ENCODE results near the gene TANGO6. TPM values are rescaled to one million over a fixed set of nuclear protein-coding genes. Genes with fewer than 3 reads are reported as not detected.
"Not testable (repeated sequence)": the region's sequence is repeated elsewhere in the genome, so short reads cannot be mapped to it uniquely, and the experiment has no call there.

The TANGO6 gene
- polyA plus RNA-seq, 3 donors: 5.5 to 6.8 (median 5.7) TPM

DNA sequence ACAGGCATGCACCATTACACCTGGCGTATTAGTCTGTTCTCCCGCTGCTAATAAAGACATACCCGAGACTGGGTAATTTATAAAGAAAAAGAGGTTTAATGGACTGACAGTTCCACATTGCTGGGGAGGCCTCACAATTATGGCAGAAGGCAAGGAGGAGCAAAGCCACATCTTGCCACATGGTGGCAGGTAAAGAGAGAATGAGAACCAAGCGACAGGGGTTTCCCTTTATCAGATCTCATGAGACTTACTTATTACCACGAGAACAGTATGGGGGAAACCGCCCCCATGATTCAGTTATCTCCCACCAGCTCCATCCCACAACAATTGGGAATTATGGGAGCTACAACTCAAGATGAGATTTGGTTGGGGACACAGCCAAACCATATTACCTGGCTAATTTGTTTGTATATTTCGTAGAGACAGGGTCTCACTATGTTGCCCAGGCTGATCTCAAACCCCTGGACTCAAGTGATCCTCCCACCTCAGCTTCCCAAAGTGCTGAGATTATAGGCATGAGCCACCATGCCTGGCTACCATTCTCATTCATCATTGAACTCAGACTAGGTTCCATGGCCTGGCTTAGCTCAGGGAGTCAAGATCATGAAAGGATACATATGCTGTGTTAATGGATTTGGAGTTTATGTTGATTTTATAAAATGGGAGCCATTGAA, 147.0 kb downstream of the TANGO6 start:
- not testable (repeated sequence) for DNase-seq (ENCODE audit: extremely low read depth in 1 of 11, low read depth in 9 of 11, low spot score in 4 of 11)

DNA sequence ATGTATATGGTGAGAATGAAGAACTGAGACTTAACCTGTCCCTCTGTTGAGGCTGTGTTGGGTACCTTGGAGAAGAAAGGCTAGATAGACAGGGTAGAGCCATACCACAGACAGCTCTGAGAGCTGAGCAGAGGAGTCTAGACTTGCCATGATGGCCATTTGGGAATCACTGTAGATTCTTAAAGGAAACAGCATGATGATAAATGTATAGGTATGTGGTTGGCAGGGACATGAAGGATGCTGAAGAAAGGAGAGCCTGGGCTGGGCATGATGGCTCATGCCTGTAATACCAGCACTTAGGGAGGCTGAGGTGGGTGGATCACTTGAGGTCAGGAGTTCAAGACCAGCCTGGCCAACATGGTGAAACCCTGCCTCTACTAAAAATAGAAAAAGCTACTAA, 147.7 kb downstream of the TANGO6 start:
- no peak for DNase-seq (ENCODE audit: extremely low read depth in 1 of 11, low read depth in 9 of 11, low spot score in 4 of 11)

DNA sequence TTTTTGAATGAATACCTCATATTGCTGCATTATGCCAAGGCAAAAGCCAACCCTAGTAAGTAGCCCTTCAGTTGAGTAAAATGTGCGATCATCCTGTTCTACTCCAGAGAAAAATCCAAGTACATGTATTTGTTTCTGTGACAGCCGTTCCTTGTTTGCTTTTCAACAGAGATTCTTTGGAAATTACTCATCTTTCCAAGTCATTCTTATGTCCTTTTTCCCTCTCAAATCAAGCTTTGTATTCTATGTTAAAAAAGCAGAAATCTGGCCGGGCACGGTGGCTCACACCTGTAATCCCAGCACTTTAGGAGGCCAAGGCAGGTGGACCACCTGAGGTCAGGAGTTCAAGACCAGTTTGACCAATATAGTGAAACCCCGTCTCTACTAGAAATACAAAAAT, 149.2 kb downstream of the TANGO6 start:
- no peak for DNase-seq (ENCODE audit: extremely low read depth in 1 of 11, low read depth in 9 of 11, low spot score in 4 of 11)

DNA sequence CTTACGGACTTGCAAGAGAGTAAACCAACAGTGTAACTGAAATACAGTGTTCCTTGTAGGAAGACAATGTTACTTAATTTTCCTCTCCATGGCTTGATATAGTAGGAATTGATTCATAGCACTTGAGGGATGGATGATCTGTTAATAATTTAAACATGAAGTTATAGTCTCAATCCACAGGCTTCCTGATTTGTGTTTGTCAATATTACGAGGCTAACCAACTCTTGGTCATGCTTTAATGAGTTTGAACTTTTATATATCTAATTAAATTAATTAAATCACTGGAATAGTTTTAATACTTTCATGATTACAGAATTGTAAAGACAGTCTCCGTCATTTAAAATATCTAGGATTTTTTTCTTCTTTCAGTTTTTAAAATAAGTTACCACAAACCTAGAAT, 150.1 kb downstream of the TANGO6 start:
- DNase-seq (ENCODE audit: extremely low read depth in 1 of 11, low read depth in 9 of 11, low spot score in 4 of 11): no peak

DNA sequence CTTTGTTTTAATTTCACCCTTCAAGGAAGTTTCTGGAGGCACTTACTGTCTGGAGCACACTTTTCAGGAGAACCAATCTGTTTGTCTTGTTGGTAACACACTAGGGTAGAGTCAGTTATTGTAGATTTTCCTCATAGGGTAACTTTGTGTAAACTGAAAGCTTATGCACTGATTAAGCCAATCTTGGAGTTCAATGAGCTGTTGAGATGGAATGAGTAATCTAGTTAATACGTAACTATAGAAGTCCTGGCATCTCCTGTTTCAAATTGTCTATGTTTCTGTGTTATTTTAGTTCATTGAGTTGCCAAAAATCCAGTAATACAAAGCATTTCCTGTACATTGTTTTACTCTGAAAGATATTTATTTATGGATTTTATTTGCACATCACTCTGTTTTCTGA, 150.6 kb downstream of the TANGO6 start:
- peak in 4 of 11 donors; percentile 6 to 32 (median 30) for DNase-seq (ENCODE audit: extremely low read depth in 1 of 11, low read depth in 9 of 11, low spot score in 4 of 11)

DNA sequence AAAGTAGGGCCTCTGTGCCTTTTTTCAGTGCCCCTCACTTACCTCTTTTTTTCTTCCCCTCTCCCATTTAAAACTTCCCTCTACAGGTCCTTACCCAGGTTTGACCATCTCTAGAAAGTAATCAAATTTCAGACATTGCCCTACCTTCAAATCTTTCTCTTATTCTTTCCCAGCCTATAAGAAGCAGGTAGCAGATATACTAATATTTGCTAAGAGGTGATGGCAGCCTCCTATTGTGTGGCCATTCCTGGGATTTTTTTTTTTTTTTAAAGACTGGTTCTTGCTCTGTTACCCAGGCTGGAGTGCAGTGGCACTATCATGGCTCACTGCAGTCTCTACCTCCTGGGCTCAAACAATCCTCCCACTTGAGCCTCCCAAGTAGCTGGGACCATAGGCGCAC, 151.0 kb downstream of the TANGO6 start:
- no peak for DNase-seq (ENCODE audit: extremely low read depth in 1 of 11, low read depth in 9 of 11, low spot score in 4 of 11)

DNA sequence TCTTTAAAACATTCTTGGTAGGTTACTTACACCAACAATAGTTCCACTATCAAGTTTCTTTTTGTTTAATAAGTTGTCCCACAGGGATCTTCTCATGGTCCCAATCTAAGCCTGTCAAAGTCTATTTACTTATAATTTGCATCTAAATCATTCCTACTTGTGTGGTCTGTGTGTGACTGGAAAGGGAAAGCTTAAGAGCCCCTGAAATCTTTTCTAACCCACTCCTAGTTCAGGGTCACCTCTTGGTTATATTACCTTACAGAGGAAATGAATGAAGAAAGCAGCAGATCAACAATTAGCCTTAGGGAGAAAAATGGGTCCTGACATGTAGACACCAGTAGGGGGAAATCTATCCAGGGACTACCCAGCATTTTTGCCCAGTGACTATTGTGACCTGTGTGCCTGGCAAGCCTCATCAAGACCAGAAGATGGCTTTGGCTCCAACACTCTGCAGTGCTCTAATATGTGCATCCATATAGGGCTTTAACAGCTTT, 151.7 kb downstream of the TANGO6 start:
- no peak for DNase-seq (ENCODE audit: extremely low read depth in 1 of 11, low read depth in 9 of 11, low spot score in 4 of 11)

DNA sequence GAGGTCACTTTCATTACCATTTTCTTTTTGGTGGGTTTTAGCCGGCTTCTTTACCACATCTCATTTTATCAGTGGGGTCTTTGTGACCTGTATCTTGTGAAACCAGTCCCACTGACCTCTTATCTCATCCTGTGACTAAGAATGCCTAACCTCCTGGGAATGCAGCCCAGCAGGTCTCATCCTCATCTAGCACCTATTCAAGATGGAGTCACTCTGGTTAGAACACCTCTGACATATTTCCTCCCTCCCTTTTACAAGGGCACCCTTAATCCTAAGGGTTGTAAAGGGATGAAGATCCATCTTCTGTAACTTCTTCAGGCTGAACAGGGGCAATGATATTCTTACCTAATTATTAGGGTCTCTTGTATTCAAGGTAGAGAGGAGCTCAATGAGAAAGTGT, 154.2 kb downstream of the TANGO6 start:
- DNase-seq (ENCODE audit: extremely low read depth in 1 of 11, low read depth in 9 of 11, low spot score in 4 of 11): no peak

DNA sequence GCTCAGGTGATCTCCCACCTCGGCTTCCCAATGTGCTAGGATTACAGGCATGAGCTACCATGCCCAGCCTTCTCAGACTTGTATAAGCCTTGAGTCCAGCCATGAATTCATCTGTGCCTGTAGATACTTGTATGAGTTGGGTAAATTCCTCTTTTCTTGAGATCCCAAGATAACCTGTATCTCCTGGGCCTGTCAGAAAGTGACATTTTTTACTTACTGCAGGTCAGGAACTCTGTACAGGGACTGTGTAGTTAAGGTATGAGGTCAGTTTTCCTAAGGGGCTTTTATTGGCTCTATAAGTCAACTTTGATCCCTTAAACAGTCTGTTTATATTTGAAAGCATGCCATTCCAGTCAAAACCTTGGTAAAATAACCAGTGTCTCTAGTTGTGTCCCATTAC, 155.8 kb downstream of the TANGO6 start:
- no peak for DNase-seq (ENCODE audit: extremely low read depth in 1 of 11, low read depth in 9 of 11, low spot score in 4 of 11)

DNA sequence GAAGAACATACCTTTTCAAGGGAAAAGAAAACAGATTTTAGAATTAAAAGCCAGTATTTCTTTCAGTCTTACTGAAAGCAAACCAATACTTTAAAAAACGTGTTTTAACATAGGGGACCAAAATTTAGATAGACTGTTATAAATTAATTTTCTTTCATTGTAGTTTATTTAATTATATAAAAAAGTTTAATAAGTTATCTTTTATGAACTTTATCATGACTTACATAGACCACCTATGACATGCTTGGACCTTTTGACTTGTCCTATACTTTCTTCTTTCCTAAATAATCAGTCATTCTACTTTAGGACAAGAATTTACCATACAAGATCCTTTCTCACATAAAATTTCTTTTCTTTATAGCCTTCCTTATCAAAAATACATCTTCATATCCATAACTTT, 160.2 kb downstream of the TANGO6 start:
- no peak for DNase-seq (ENCODE audit: extremely low read depth in 1 of 11, low read depth in 9 of 11, low spot score in 4 of 11)

DNA sequence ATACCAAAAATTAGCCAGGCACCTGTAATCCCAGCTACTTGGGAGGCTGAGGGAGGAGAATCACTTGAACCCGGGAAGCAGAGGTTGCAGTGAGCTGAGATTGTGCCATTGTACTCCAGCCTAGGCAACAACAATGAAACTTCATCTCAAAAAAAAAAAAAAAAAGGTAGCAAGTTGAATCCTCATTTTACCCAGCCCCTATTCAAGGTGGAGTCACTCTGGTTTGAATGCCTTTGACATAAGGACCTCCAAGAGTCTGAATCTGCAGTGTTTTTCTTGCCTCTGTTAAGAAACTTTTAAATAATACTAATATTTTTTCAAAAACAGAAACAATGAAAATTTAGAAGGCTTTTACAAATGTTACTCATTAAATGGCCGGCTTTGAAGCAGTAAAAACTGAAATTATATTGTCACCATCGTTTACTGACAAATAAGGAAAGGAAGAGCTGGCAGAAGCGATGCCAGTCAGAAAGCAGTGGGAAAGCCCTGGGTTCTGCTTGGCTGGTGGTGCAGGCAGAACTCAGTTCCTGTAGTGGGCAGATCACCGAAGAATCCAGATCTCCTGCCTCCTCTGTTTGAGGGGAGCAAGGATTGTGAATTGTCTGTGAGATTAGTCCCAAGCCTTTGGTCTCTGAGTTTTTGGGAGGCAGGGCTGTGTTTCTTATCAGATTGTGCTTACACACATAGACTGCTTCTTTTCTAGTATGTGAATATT, 162.5 kb downstream of the TANGO6 start:
- no peak for DNase-seq (ENCODE audit: extremely low read depth in 1 of 11, low read depth in 9 of 11, low spot score in 4 of 11)

DNA sequence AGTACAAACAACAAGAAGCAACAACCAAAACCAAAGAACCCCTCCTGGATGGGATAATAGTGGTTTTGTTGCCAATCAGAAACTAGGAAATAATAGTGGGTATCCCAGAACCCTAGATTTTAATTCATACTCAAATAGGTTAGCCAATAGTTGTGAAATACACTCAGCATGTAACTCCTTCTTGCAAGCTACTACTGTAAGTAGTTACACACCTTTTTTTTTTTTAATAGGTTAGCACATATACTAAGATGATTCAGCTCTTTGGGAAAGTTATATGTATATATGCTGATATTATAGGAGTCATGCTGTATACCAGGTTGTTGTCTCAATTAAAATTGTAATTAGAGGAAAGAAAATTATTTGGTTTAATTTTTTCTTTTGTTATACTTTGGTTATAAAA, 169.6 kb downstream of the TANGO6 start:
- DNase-seq (ENCODE audit: extremely low read depth in 1 of 11, low read depth in 9 of 11, low spot score in 4 of 11): no peak

DNA sequence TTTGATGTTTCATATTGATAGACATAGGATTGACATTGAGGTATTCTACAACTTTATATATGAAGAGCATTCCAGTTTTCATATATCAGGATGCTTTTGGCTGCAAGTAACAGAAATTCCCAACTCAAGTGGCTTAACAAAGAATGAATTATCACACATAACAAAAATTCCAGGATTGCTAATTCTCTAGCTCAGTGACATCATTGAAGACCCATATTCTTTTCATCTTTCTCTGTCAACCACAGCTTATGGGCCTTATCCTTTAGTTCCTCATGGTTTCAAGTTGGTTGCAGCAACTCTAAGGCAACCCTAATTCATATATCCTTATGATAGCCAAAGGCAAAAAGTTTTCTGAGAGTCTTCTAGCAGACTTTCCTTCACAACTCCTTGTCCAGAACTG, 170.7 kb downstream of the TANGO6 start:
- DNase-seq (ENCODE audit: extremely low read depth in 1 of 11, low read depth in 9 of 11, low spot score in 4 of 11): no peak

DNA sequence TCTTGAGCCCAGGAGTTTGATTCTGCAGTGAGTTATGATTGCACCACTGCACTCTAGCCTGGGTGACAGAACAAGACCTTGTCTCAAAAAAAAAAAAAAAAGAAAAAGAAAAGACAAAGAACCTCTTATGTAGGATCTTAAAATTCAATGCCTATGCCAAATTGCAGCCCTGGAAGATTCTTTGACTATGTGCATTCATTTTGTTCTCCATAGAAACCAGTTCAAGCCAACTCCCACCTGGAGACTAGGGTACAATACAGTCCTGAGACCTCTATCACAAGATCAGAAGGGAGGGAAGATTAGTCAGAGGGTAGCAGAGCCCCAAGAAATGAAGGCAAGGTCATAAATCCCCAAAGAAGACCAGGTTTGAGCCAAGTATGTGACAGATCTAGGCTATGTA, 171.5 kb downstream of the TANGO6 start:
- DNase-seq (ENCODE audit: extremely low read depth in 1 of 11, low read depth in 9 of 11, low spot score in 4 of 11): no peak

DNA sequence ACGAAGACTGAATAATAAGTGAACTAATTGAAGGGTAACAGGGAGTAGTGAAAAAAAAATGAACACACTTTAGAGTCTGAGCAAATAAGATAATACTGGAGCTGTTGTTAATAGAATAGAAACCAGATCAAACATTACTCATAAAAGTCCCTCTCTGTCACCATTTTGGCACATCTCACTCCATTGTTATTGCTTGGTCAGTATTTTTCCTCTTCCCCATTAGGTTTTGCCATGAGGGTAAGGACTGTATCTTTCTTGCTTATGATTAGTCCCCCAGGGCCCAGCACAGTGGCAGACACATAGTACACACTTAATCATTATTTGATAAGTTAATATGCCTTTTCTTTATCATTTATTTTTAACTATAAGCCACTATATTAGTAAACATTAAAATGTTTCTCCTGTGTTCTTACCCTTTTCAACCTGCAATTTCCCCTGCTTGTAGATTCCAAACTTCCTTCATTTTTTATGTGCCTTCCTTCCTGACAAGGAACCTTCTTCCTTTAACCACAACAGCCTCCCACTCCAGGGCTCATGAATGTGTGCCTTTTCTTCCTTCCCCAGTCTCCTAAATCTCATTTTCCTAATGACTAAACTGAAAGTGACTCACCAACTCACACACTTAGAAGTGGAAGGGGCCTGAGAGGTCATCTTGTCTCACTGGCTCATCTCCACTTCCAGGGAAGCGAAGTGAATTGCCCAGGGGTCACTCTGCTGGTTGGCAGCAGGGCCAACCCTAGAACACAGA, 173.9 kb downstream of the TANGO6 start:
- no peak for DNase-seq (ENCODE audit: extremely low read depth in 1 of 11, low read depth in 9 of 11, low spot score in 4 of 11)

DNA sequence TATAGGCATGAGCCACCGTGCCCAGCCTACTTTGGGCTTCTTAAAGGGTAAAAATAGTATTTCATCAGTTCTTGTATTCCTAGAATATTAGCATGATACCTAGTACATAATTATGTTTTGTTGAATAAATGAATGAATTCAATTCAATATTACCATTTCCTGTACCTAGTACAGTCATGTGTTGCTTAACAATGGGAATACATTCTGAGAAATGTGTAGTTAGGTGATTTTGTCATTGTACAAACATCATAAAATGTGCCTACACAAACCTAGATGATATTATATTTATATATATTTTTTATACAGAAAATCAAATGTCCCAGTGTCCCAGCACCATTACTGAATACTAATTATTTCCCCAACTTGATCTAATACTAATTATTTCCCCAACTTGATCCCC, 176.5 kb downstream of the TANGO6 start:
- no peak for DNase-seq (ENCODE audit: extremely low read depth in 1 of 11, low read depth in 9 of 11, low spot score in 4 of 11)

DNA sequence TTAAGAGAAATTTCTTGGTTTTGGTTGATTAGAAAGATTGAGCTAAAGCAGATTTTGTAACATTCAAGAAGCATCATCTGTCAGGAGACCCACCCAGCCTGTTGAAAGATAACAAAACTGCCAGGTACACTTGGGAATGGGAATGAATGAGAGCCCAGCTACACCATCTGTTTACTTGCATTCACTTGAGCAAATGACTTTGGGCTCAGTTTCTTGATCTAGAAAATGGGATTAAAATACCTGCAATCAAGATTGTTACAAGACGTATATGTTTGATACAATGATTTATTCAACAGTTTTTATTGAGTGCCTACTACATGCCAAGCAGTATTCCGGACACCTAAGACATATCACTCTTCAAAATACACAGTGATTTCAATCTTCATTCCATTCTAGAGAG, 185.8 kb downstream of the TANGO6 start:
- DNase-seq (ENCODE audit: extremely low read depth in 1 of 11, low read depth in 9 of 11, low spot score in 4 of 11): no peak

DNA sequence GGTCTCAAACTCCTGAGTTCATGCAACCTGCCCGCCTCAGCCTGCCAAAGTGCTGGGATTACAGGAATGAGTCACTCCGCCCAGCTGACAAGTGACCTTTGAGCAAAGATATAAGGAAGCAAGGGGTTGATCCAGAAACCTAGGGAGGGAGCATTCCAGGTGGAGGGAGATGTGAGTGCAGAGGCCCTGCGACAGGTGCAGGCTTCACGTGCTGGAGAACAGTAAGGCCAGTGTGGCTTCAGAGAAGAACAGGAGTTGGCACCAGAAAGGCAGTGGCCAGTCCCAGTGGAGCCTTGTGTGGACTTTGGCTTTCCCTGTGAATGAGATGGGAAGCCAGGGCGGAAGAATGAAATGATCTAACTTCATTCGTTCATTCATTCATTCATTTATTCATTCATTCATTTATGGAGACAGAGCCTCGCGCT, 188.6 kb downstream of the TANGO6 start:
- no peak for DNase-seq (ENCODE audit: extremely low read depth in 1 of 11, low read depth in 9 of 11, low spot score in 4 of 11)

DNA sequence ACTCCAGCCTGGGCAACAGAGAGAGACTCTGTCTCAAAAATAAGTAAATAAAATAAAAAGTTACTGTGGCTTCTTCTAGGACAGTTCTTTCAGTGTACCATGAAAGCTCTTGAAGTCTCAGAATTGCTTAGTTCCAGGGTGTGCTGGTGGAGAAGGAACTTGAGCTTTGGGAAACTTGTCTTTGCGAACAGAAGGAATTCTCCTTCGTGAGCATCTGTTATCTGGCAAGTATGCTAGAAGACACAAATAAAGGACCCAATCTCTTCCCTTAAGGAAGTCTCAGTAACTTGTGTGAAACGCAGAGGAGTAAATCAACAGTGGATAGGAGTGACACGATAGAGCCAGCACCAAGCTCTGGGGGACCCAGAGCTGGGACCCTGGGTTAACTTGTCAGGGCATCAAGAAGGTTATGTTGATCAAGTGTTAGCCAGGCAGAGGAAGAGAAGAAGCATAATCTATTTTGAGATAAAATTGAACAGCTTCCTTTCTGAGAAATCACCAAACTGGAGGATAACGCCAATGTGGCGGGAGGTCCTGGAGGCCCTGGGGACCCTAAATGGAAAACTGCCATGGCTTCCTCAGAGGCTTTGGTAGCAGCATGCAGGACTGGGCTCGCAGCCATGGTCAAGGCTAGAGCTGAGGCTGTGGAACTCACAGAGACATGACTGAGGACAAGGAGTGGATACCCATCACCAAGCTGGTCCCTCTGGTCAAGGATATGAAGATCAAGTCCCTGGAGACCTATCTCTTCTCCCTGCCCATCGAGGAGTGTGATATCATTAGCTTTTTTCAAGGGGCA, 190.0 kb downstream of the TANGO6 start:
- DNase-seq (ENCODE audit: extremely low read depth in 1 of 11, low read depth in 9 of 11, low spot score in 4 of 11): no peak

Measured in renal cortex interstitium (tissue), 11 donors.